Body of pancreas (tissue), 4 donors: ENCODE measurements around the gene HTT.

Experiments
- CTCF ChIP-seq, 7 experiments: fragments of 450-650 bp in 4 of 7; fragments of 200-600 bp in 3 of 7; sonication (generic) in 3 of 7; IDR thresholded peaks; one replicate each; pipeline ENCODE4 v1.5.1; 2016 to 2019; ENCODE audit warnings: antibody characterized with exemption in 7 of 7
- POLR2A ChIP-seq, 3 donors: fragments of 450-650 bp; IDR thresholded peaks; one replicate each; pipeline ENCODE4 v1.6.1; 2016; ENCODE audit warnings: antibody characterized with exemption in 3 of 3, mild to moderate bottlenecking in 2 of 3

DNA sequence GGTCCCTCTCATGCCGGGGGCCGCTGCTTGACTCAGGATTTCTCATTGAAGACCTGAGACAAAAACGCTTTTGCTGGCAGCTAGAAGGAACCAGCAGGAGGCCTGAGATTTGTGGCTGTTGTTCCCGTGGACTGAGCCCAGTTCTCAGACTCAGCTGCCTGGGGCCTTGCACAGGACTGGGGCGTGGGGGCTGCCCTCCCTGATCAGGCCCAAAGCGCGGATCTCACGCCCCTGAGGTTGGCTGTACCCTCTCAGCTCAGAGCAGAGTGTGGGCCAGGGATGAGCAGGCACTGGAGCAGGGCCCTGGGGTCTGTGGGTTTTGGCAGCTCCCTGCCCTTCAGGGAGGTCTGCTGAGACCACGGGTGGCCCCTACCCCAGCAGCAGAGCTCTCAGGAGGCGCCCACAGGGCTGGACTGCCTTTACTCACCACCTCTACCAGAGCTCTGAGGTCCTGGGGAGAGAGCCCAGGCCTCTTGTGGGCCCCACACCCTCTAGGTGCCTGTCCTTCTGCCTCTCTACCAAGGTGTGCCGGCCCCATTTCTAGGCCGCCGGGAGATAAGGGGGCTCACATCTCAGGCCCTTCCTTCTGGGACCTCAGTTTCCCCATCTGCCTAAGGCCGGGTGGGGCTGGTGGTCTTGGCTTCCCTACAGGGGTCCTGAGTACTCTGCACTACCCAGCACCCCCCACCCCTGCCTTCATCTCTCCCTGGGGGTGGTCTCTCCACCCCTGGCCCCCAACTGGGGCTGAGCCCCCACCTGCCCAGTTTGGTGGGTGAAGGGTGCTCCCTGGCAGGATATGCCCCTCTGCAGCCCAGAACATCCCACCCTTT lies 180.0 kb downstream of the HTT start:
- no peak for TF ChIP-seq CTCF (IDR thresholded peaks at IDR 0.05)
- TF ChIP-seq POLR2A (IDR thresholded peaks at IDR 0.05): no peak
